GM18526 (cell line): ENCODE measurements around the gene ARAP3.

Experiments
- POLR2A ChIP-seq: IDR thresholded peaks from 3 replicates; pipeline ENCODE4 v1.6.1; 2011; ENCODE audit not compliant: insufficient read length; ENCODE audit errors: extremely low read depth

The ARAP3 gene

GRCh38 chr5:141639357-141640050 is 42.5 kb downstream of the ARAP3 start:
- TF ChIP-seq POLR2A, result no peak

- no peak for TF ChIP-seq POLR2A
Measured at GRCh38 chr5:141638771-141639170, 43.3 kb downstream of the ARAP3 start.

- TF ChIP-seq POLR2A, result no peak
Measured at GRCh38 chr5:141637767-141638419, 44.1 kb downstream of the ARAP3 start.

GRCh38 chr5:141637123-141637766 is 44.8 kb downstream of the ARAP3 start:
- no peak for TF ChIP-seq POLR2A

- peak; percentile 91 for TF ChIP-seq POLR2A
Measured at GRCh38 chr5:141636413-141637122, 45.5 kb downstream of the ARAP3 start, which contains the start of the genes HDAC3 and RELL2. Gene HDAC3, minus strand, starts transcription at chr5:141636849. Its CDS starts 59 bp downstream, at chr5:141636790. Gene RELL2, plus strand, starts transcription at chr5:141636997. Its CDS starts 1,229 bp downstream, at chr5:141638226.

- no peak for TF ChIP-seq POLR2A
Measured at GRCh38 chr5:141636106-141636412, 46.0 kb downstream of the ARAP3 start.

GRCh38 chr5:141635646-141636045 is 46.4 kb downstream of the ARAP3 start:
- no peak for TF ChIP-seq POLR2A

- TF ChIP-seq POLR2A, result no peak
Measured at GRCh38 chr5:141634720-141635119, 47.3 kb downstream of the ARAP3 start.

GRCh38 chr5:141633871-141634561 is 48.0 kb downstream of the ARAP3 start:
- no peak for TF ChIP-seq POLR2A

GRCh38 chr5:141632650-141633049 is 49.4 kb downstream of the ARAP3 start:
- TF ChIP-seq POLR2A, result no peak

GRCh38 chr5:141630570-141631140 is 51.4 kb downstream of the ARAP3 start:
- no peak for TF ChIP-seq POLR2A

GRCh38 chr5:141628175-141628788 is 53.7 kb downstream of the ARAP3 start:
- no peak for TF ChIP-seq POLR2A

- TF ChIP-seq POLR2A, result no peak
Measured at GRCh38 chr5:141623611-141624010, 58.4 kb downstream of the ARAP3 start.

- TF ChIP-seq POLR2A, result no peak
Measured at GRCh38 chr5:141623186-141623585, 58.8 kb downstream of the ARAP3 start.
